HCT116 (cell line): ENCODE data around the gene HNRNPAB.

Experiments
- CTCF ChIP-seq, 3 experiments: fragments of 200-600 bp in 1 of 3; sonication (generic) in 1 of 3; IDR thresholded peaks in 2 of 3; conservative IDR thresholded peaks in 1 of 3; 2 replicates each; pipeline ENCODE4 v1.5.1; 2012 to 2017; ENCODE audit warnings: low read depth in 2 of 3, low read length in 2 of 3, antibody characterized with exemption in 1 of 3, borderline replicate concordance in 1 of 3, control low read depth in 1 of 3, mild to moderate bottlenecking in 1 of 3, mixed read lengths in 1 of 3, mixed run types in 1 of 3, moderate library complexity in 1 of 3; ENCODE audit not compliant: insufficient read depth in 1 of 3
- TF ChIP-seq, protein P1 (sequence below): IDR thresholded peaks from 2 replicates; pipeline ENCODE4 v1.6.1; 2012; ENCODE audit warnings: low read depth

DNA sequence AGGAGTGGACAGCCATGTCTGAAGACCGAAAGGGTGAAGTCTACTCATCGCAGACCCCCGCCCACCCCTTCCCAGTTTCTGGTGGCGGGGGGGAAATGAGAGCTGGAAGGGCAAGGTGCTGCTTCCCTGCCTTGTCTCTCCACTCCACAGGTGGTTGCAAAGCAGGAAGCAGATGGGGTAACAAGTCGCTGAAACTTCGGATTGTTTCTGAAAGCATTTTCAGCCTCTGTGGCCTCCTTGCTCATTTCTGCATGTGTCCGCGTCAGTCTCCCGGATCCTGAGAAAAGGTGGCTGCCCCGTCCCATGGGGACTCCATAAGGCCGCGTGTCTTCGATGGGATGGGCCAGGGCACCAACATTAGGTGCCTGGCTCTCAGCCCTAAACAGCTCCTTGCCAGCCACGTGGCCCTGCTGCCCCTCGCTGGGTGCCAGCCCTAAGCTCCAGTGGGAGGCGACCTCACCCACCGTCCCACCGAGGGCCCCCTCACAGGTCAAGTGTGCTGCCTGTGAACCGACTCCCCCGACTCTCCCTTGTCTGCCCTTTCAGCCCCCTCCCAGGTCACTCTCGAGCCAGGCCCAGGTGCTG is 27.3 kb downstream of the HNRNPAB start:
- no peak for TF ChIP-seq CTCF (IDR thresholded peaks at IDR 0.05 in 2 of 3, conservative IDR thresholded peaks at IDR 0.05 in 1 of 3; ENCODE audit: borderline replicate concordance in 1 of 3, insufficient read depth in 1 of 3, low read depth in 2 of 3, low read length in 2 of 3)
- TF ChIP-seq, protein P1, sequence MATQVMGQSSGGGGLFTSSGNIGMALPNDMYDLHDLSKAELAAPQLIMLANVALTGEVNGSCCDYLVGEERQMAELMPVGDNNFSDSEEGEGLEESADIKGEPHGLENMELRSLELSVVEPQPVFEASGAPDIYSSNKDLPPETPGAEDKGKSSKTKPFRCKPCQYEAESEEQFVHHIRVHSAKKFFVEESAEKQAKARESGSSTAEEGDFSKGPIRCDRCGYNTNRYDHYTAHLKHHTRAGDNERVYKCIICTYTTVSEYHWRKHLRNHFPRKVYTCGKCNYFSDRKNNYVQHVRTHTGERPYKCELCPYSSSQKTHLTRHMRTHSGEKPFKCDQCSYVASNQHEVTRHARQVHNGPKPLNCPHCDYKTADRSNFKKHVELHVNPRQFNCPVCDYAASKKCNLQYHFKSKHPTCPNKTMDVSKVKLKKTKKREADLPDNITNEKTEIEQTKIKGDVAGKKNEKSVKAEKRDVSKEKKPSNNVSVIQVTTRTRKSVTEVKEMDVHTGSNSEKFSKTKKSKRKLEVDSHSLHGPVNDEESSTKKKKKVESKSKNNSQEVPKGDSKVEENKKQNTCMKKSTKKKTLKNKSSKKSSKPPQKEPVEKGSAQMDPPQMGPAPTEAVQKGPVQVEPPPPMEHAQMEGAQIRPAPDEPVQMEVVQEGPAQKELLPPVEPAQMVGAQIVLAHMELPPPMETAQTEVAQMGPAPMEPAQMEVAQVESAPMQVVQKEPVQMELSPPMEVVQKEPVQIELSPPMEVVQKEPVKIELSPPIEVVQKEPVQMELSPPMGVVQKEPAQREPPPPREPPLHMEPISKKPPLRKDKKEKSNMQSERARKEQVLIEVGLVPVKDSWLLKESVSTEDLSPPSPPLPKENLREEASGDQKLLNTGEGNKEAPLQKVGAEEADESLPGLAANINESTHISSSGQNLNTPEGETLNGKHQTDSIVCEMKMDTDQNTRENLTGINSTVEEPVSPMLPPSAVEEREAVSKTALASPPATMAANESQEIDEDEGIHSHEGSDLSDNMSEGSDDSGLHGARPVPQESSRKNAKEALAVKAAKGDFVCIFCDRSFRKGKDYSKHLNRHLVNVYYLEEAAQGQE: no peak
